GM18520 (cell line): ENCODE data around the gene TSR1.

Experiments used
- ATAC-seq: cut with Tn5 transposase; IDR thresholded peaks from one replicate; pipeline ENCODE4 v1.9.1; 2021; ENCODE audit not compliant: unreplicated experiment

Gene TSR1

DNA sequence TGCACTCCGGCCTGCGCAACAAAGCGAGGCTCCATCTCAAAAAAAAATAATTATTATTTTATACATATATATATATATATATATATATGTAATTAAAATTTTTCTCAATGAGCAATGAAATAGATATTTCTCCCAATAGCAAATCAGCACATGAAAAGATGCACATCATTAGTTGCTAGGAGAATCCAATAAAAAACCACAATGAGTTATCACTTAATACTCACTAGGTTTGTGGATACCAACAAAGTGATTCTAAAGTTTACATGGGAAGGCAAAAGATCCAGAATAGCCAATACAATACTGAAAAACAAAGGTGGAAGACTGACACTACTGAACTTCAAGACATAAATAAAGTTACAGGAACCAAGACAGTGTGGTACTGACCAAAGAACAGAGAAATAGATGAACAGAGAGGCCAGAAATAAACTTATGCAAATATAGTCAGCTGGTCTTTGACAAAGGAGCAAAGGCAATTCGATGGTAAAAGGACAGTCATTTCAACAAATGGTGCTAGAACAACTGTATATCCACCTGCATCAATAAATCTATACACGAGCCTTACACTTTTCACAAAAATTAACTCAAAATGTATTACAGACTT, 46.3 kb downstream of the TSR1 start:
- no peak for ATAC-seq

DNA sequence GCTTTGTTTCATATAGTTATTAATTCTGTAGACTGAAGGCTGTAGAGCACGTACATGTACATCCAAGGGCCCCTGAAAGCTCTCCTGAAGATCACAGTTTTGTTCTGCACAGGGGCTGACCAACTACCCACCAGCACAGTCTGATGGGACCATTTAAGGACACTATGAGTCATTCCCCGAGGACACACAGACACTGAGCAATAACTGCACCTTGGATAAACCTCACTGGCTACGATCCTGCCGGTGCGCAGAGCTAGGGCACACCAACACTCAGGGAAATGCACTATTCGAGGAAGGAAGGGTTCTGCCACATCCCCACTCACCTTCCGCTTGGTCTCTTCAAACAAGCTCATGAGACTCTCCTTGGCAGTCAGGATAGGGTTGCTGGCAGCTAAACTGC, 53.0 kb downstream of the TSR1 start:
- ATAC-seq, result no peak

DNA sequence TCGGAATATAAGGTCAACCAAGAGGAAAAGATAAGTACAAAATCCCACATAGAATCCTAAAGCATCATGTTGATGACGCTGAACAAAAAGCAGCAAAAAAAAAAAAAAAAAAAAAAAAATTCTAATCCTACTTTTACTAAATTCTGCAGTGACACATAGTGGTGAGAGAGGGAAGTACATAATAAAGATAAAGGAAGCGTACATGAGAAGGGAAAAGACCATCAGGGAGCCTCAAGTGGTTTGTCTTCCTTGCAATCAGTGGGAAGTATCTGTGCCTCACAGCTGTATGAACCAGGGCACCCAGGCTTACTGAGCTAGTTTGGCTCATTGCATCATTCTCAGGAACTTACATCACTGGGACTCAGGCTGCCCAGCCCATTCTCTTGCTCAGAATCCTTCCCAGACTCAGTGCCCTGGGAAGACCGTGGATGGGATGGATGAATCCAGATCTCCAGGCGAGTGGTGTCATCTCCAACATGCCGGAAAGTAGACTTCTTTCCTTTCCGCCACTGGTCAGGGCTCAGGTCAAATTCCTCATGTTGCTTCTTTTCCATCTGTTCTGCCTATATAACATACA, 53.9 kb downstream of the TSR1 start:
- ATAC-seq, result no peak

DNA sequence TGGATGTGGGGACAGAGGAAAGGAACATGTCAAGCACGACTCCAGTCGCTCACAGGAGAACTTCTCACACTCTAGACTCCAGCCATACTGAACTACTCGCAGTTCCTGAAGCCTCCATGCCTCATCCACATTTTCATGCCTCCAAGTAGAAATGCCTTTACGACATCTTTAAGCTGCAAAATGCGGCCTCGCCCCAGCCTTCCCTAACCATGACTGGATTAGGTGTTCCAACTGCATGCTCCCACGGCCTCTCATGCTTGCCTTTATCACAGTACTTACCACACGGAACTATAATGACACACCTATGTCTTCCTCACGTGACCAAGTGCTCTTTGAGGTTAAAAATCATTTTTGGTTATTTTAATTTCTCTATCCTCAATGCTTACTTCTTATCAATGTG, 56.5 kb downstream of the TSR1 start:
- ATAC-seq, result no peak

DNA sequence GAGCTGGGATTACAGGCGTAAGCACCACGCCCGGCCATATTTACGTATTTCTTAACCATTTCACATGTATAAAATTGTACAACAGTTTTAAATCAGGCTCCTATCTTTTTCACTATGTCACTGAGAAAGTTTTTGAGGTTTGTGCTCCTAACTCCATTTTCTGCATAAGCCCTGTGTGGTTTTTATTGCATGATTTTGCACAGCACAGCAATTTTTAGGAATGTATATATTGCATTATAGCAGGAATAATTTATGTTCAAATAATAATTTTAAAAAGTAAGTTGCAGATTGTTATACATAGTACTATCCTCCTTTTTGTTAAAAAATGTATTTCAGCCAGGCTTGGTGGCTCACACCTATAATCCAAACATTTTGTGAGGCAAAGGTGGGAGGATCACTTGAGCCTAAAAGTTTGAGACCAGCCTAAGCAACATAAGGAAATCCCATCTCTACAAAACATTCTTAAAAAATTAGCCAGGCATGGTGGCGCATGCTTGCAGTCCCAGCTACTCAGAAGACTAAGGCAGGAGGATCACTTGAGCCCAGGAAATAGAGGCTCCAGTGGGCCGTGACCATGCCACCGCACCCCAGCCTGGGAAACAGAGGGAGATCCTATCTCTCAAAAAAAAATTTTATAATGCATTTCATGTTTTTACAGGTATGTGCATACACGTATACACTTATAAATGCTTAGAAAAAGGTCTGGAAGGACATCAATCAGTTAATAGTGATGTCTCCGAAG, 58.7 kb downstream of the TSR1 start:
- ATAC-seq, result no peak

DNA sequence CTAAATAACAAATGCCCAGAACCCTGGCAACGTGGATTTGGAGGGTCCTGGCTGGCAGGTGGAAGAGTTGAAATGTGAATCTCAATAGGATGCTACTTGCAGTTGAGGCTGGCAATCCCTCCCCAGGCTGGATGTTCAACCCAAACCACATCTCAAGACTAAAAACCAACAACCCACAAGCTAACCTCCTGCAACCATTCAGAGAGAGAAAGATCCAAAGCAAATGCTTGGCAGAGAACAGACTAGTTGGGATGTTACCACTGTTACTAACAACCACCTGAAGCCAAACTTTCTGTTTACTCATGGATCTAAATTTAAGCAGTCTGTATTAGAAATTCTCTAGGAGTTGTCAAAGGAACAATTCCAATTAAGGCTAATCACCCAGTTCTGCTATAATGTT, 60.5 kb downstream of the TSR1 start:
- ATAC-seq, result no peak

DNA sequence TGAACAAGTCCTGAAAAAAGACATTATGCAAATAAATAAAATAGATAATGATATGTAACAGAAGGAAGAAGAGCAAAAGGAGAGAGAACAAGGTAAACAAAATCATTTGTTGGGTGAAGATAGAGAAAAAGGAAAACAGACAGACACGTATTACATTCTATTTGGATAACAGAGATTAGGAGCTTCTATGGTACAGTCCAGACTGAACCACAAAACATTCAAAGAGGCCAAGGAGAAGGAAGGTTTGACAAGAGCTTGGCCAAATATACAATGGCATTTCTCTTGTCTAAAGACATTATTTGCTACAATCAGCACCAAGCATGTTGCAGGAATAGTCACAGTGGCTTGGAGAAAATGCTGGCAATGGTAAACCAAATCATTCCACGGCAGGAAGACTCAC, 61.8 kb downstream of the TSR1 start:
- no peak for ATAC-seq
